ENCODE measurements around the gene NAT8L. TPM values are rescaled to one million over a fixed set of nuclear protein-coding genes. Genes with fewer than 3 reads are reported as not detected.

NAT8L gene
- total RNA-seq, 1 experiment from 2014 or later: 16.6 TPM

- intact Hi-C loops (cut with micrococcal nuclease; ENCODE audit: unreplicated experiment): no loop called here
- Histone ChIP-seq H3K27ac (ENCODE audit: low read length) (no peak overlapping the region), H3K4me3 (ENCODE audit: low read depth in 2 of 2, low read length in 2 of 2) (no peak overlapping the region), H3K36me3 (ENCODE audit: control insufficient read depth, insufficient read depth, low read length) (no peaks in the 10 kb centered on the region), H3K9me3 (ENCODE audit: control insufficient read depth, insufficient read depth, low read depth, low read length) (no peaks in the 10 kb centered on the region), H3K4me1 (ENCODE audit: control insufficient read depth, insufficient read depth, low read length) (no peaks in the 10 kb centered on the region), H3K27me3 (ENCODE audit: control insufficient read depth, insufficient read depth, low read length) (no peaks in the 10 kb centered on the region)
- CTCF ChIA-PET: no interaction called here
- POLR2A ChIA-PET: no interaction called here
- in situ Hi-C loops (cut with HindIII; ENCODE audit: low pct_unique_long_range_greater_than_20kb, low sequenced_read_pairs): no loop called here
- BruUV-seq (replicated peaks): no TSS peak
- no peak for TF ChIP-seq TCF7L2 (IDR thresholded peaks at IDR 0.05; ENCODE audit: low read depth, low read length)
- no peak for TF ChIP-seq POLR2AphosphoS5 (IDR thresholded peaks at IDR 0.05; ENCODE audit: low read depth, low read length)
- no peak for TF ChIP-seq CTCF (IDR thresholded peaks at IDR 0.05)
- TF ChIP-seq REST (IDR thresholded peaks at IDR 0.05; ENCODE audit: insufficient read depth in 1 of 2, low read depth in 2 of 2, low read length in 1 of 2): no peak
- TF ChIP-seq SIN3A (IDR thresholded peaks at IDR 0.05; ENCODE audit: borderline replicate concordance, insufficient read depth, low read depth, low read length): no peak
- no peak for ATAC-seq
- no peak for DNase-seq (ENCODE audit: low read depth, low spot score)
Observed at GRCh38 chr4:2036327-2036726, 22.8 kb upstream of the NAT8L start.

GRCh38 chr4:2036866-2037265, 22.3 kb upstream of the NAT8L start:
- no peaks in the 10 kb centered on the region for H3K9me3 ChIP-seq (ENCODE audit: control insufficient read depth, insufficient read depth, low read depth, low read length)
- H3K4me1 ChIP-seq (ENCODE audit: control insufficient read depth, insufficient read depth, low read length): no peaks in the 10 kb centered on the region
- intact Hi-C loops (cut with micrococcal nuclease; ENCODE audit: unreplicated experiment): no loop called here
- H3K27me3 ChIP-seq (ENCODE audit: control insufficient read depth, insufficient read depth, low read length): no peaks in the 10 kb centered on the region
- no TSS peak for BruUV-seq (replicated peaks)
- ChIA-PET CTCF (no interaction called here), POLR2A (no interaction called here)
- TF ChIP-seq CTCF (IDR thresholded peaks at IDR 0.05): no peak
- no peak for TF ChIP-seq SIN3A (IDR thresholded peaks at IDR 0.05; ENCODE audit: borderline replicate concordance, insufficient read depth, low read depth, low read length)
- TF ChIP-seq REST (IDR thresholded peaks at IDR 0.05; ENCODE audit: insufficient read depth in 1 of 2, low read depth in 2 of 2, low read length in 1 of 2): no peak
- TF ChIP-seq POLR2AphosphoS5 (IDR thresholded peaks at IDR 0.05; ENCODE audit: low read depth, low read length): no peak
- TF ChIP-seq TCF7L2 (IDR thresholded peaks at IDR 0.05; ENCODE audit: low read depth, low read length): no peak
- no peak overlapping the region for H3K27ac ChIP-seq (ENCODE audit: low read length)
- no peak for DNase-seq (ENCODE audit: low read depth, low spot score)
- no peak for ATAC-seq
- no peaks in the 10 kb centered on the region for H3K36me3 ChIP-seq (ENCODE audit: control insufficient read depth, insufficient read depth, low read length)
- in situ Hi-C loops (cut with HindIII; ENCODE audit: low pct_unique_long_range_greater_than_20kb, low sequenced_read_pairs): no loop called here
- no peak overlapping the region for H3K4me3 ChIP-seq (ENCODE audit: low read depth in 2 of 2, low read length in 2 of 2)

Measured in Panc1 (cell line).